GM12864 (cell line): Measurements from ENCODE around the gene DOK6.

ENCODE experiments used
- DNase-seq: peaks from one replicate; pipeline ENCODE4 v3.0.0-alpha.2; 2011; ENCODE audit warnings: low read depth
- H3K4me3 ChIP-seq: 2 replicates; pipeline ENCODE4 v1.5.1; 2011; ENCODE audit warnings: mild to moderate bottlenecking, low read depth, low read length, control low read depth
- TF ChIP-seq, protein P1 (sequence below): IDR thresholded peaks from 2 replicates; pipeline ENCODE4 v1.5.1; 2011; ENCODE audit warnings: low read depth, mild to moderate bottlenecking, moderate library complexity, low read length, control low read depth, inconsistent platforms; ENCODE audit errors: missing control alignments

DOK6 gene

DNA sequence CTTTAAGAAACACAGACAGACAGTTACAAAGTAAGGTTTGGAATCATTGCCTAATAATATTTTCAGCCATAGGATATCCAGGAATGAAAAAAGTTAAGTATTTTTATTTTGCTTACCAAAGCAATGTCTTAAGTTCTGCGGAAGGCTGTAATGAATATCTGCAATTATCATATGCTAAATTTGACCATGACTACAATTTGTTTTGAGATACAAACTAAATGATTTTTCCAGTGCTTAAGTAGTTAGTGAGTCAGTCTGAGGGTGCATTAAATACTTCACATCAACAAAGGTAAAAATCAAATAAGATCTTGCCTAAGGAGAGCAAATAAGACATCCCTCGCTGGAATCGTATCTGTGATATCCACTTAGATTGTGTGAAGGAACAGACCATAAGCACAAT is 297.0 kb downstream of the DOK6 start:
- H3K4me3 ChIP-seq = no peak overlapping the region
- no peak for DNase-seq
- TF ChIP-seq, protein P1, sequence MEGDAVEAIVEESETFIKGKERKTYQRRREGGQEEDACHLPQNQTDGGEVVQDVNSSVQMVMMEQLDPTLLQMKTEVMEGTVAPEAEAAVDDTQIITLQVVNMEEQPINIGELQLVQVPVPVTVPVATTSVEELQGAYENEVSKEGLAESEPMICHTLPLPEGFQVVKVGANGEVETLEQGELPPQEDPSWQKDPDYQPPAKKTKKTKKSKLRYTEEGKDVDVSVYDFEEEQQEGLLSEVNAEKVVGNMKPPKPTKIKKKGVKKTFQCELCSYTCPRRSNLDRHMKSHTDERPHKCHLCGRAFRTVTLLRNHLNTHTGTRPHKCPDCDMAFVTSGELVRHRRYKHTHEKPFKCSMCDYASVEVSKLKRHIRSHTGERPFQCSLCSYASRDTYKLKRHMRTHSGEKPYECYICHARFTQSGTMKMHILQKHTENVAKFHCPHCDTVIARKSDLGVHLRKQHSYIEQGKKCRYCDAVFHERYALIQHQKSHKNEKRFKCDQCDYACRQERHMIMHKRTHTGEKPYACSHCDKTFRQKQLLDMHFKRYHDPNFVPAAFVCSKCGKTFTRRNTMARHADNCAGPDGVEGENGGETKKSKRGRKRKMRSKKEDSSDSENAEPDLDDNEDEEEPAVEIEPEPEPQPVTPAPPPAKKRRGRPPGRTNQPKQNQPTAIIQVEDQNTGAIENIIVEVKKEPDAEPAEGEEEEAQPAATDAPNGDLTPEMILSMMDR = no peak

DNA sequence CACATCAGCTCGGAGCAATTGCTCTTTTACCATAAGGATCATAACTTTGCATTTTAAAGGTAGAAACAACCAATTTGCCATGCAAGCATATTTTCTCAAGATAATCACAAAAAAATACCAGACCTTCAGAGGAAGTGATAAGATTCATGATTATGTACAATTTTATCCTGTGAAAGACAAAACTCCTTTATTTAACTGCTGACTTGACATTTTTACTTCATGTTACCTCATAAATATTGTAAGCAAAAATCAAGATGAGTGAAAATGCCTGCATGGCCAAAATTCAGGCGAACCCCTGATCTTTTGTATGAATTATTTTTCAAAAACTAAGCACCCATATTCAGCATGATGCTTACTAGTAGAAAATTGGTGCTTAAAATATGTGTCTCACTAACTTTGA is 300.6 kb downstream of the DOK6 start:
- TF ChIP-seq, protein P1 = no peak
- no peak overlapping the region for H3K4me3 ChIP-seq
- DNase-seq = no peak

DNA sequence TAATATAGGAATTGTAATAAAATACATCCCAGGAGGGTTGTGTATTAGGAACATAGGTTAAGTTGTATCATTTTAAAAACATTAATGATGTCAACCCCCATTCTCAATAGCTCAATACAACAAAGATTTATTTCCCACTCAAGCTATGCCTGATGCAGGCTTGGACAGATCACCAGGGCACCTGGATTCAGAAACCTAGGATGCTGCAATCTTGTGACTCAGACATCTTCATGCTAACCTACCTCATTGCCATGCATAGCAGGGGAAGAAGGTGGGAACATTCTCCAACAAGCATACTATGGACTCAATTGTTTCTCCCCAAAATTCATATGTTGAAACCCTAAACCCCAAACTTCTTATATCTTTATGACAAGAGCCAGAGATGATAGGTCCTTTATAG is 302.8 kb downstream of the DOK6 start:
- no peak for DNase-seq
- no peak overlapping the region for H3K4me3 ChIP-seq
- TF ChIP-seq, protein P1 = no peak

DNA sequence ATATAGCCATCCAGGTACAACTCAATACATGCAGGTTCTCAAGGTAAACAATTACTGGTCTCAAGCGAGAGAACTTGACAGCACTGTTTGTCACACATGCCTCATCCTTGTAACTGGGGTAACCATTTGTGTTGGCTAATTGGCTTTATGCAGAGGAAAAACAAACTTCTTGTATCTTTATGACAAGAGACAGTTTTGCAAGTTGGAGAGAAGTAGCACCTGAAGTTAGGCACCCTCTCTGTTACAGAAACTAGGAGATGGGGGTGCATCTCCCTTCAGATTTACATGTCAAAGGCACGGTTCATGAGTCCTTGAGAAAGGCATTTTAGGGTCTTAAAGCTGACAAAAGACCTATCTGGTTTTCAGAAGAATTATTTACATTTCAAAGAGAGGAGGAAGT is 305.3 kb downstream of the DOK6 start:
- no peak overlapping the region for H3K4me3 ChIP-seq
- DNase-seq = no peak
- TF ChIP-seq, protein P1 = no peak

DNA sequence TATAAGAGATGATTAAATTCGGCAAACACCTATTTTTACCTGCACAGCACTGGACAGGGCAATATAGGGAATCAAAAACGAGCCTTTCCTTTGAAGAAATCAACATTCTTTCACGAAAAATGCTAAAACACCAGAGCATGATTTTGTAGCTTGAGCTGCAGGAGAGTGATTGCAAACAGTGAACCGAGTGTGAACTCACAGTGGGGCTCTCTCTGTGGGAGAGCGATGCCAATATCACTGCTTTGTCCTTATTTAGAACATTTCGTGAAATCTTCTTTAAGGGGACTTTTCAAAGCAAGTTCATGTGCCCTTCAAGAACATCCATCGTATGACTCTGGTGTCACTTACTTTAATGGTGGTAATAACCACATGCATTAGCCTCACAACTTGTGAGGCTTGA is 308.2 kb downstream of the DOK6 start:
- no peak overlapping the region for H3K4me3 ChIP-seq
- DNase-seq = no peak
- TF ChIP-seq, protein P1 = no peak

DNA sequence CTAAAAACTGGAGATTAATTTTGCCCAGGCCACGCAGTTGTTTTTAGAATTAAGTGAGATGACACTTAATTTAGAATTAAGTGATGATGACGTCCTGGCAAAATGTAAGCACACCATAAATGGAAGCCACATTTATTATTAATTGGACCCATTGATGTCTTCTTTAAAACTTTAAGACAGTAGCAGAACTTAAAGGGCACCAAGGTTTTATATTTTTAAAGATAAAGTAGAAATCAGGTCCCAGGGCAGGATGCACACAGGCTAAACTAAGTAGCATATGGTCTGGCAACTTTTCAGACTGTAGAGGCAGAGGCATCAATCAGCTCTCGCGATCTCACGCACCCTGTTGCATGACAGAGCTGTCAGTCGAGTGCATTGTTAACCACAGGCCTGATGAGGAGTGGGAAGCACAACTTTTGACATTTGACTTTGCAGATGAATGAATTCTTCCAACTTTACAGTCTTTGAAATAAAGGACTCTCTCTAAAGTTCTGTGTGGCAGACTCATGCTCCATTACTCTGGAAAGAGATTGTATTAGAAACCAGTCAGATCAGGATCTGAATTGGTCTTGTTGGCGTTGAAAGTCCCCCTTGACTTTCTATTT is 314.6 kb downstream of the DOK6 start:
- DNase-seq = no peak
- H3K4me3 ChIP-seq = no peak overlapping the region
- TF ChIP-seq, protein P1 = no peak

DNA sequence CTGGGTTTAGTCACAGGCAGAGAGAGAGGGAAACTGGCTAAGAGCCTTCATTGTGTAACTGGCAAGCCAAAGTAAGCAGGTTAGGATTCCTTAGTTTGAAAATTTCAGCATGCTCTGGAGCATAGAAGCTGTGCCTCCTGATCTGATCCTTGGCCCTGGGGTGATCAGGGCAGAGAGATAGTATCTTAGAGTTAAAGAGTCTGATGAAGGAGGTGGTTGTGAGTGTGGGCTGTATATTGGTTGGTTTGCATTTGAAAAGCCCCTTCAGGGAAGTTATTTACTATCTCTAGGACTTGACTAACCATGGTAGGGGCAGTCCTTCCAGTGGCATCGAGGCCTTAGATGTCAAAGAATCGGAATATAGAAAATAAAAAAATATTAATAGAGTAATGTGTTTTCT is 316.9 kb downstream of the DOK6 start:
- DNase-seq = no peak
- H3K4me3 ChIP-seq = no peak overlapping the region
- TF ChIP-seq, protein P1 = no peak
